ENCODE data around the gene GP5.

The GP5 gene

GRCh38 chr3:194446172-194446571 is 47.1 kb upstream of the GP5 start:
- TF ChIP-seq TCF12 (IDR thresholded peaks at IDR 0.05; ENCODE audit: low read depth) (no peak), REST (IDR thresholded peaks at IDR 0.05; ENCODE audit: low read depth) (no peak), EGR1 (IDR thresholded peaks at IDR 0.05) (no peak), EP300 (IDR thresholded peaks at IDR 0.05; ENCODE audit: borderline replicate concordance) (no peak), ZBTB7A (IDR thresholded peaks at IDR 0.05; ENCODE audit: low read depth) (no peak), NFIC (IDR thresholded peaks at IDR 0.05) (no peak), CEBPB (IDR thresholded peaks at IDR 0.05) (no peak), CREB1 (IDR thresholded peaks at IDR 0.05; ENCODE audit: low read depth) (no peak)

- no peak for TF ChIP-seq EP300 (IDR thresholded peaks at IDR 0.05; ENCODE audit: borderline replicate concordance)
- no peak for TF ChIP-seq YY1 (IDR thresholded peaks at IDR 0.05; ENCODE audit: low read depth)
- no peak for TF ChIP-seq NFIC (IDR thresholded peaks at IDR 0.05)
- no peak for TF ChIP-seq USF1 (IDR thresholded peaks at IDR 0.05)
- no peak for TF ChIP-seq CEBPB (IDR thresholded peaks at IDR 0.05)
- no peak for TF ChIP-seq CREB1 (IDR thresholded peaks at IDR 0.05; ENCODE audit: low read depth)
- TF ChIP-seq FOXM1 (IDR thresholded peaks at IDR 0.05; ENCODE audit: borderline replicate concordance, low read depth): no peak
These were observed 44.8 kb upstream of the GP5 start for GRCh38 chr3:194443901-194444300.

- TF ChIP-seq YY1 (IDR thresholded peaks at IDR 0.05; ENCODE audit: low read depth) (no peak), USF1 (IDR thresholded peaks at IDR 0.05) (no peak), NFIC (IDR thresholded peaks at IDR 0.05) (no peak), EP300 (IDR thresholded peaks at IDR 0.05; ENCODE audit: borderline replicate concordance) (no peak), CEBPB (IDR thresholded peaks at IDR 0.05) (no peak), TCF12 (IDR thresholded peaks at IDR 0.05; ENCODE audit: low read depth) (no peak), EGR1 (IDR thresholded peaks at IDR 0.05) (no peak), FOXM1 (IDR thresholded peaks at IDR 0.05; ENCODE audit: borderline replicate concordance, low read depth) (no peak), MAX (IDR thresholded peaks at IDR 0.05) (no peak), RAD21 (IDR thresholded peaks at IDR 0.05; ENCODE audit: low read depth) (no peak), TEAD4 (IDR thresholded peaks at IDR 0.05) (no peak), REST (IDR thresholded peaks at IDR 0.05; ENCODE audit: low read depth) (no peak), ZBTB7A (IDR thresholded peaks at IDR 0.05; ENCODE audit: low read depth) (no peak), CREB1 (IDR thresholded peaks at IDR 0.05; ENCODE audit: low read depth) (no peak), TAF1 (IDR thresholded peaks at IDR 0.05; ENCODE audit: low read depth) (no peak)
These were observed 41.7 kb upstream of the GP5 start for GRCh38 chr3:194440756-194441155.

GRCh38 chr3:194439881-194440550 is 41.0 kb upstream of the GP5 start:
- no peak for TF ChIP-seq RAD21 (IDR thresholded peaks at IDR 0.05; ENCODE audit: low read depth)
- no peak for TF ChIP-seq REST (IDR thresholded peaks at IDR 0.05; ENCODE audit: low read depth)
- no peak for TF ChIP-seq ZBTB7A (IDR thresholded peaks at IDR 0.05; ENCODE audit: low read depth)
- no peak for TF ChIP-seq FOXM1 (IDR thresholded peaks at IDR 0.05; ENCODE audit: borderline replicate concordance, low read depth)
- TF ChIP-seq EGR1 (IDR thresholded peaks at IDR 0.05): no peak
- TF ChIP-seq NFIC (IDR thresholded peaks at IDR 0.05): no peak
- no peak for TF ChIP-seq CREB1 (IDR thresholded peaks at IDR 0.05; ENCODE audit: low read depth)
- TF ChIP-seq TCF12 (IDR thresholded peaks at IDR 0.05; ENCODE audit: low read depth): no peak
- no peak for TF ChIP-seq YY1 (IDR thresholded peaks at IDR 0.05; ENCODE audit: low read depth)
- no peak for TF ChIP-seq EP300 (IDR thresholded peaks at IDR 0.05; ENCODE audit: borderline replicate concordance)
- no peak for TF ChIP-seq CEBPB (IDR thresholded peaks at IDR 0.05)
- no peak for TF ChIP-seq TAF1 (IDR thresholded peaks at IDR 0.05; ENCODE audit: low read depth)
- TF ChIP-seq USF1 (IDR thresholded peaks at IDR 0.05): no peak
- no peak for TF ChIP-seq TEAD4 (IDR thresholded peaks at IDR 0.05)
- TF ChIP-seq MAX (IDR thresholded peaks at IDR 0.05): no peak
